Measurements from ENCODE around the gene PIK3R2. TPM values are rescaled to one million over a fixed set of nuclear protein-coding genes. Genes with fewer than 3 reads are reported as not detected.
"Not testable (repeated sequence)": the region's sequence is repeated elsewhere in the genome, so short reads cannot be mapped to it uniquely, and the experiment has no call there.

Gene PIK3R2
- total and polyA plus RNA-seq, 2 experiments from 2014 or later: 1.5 to 29.2 TPM

GRCh38 chr19:18205200-18205892, 52.4 kb downstream of the PIK3R2 start:
- H3K27ac ChIP-seq: peak overlapping the region; percentile 98
- H2AFZ ChIP-seq: peak overlapping the region; percentile 84
- peak overlapping the region; percentile 96 for H3K4me2 ChIP-seq (ENCODE audit: unreplicated experiment)
- H3K9me3 ChIP-seq (ENCODE audit: low read depth): no peaks in the 10 kb centered on the region
- in situ Hi-C loops (cut with MboI): no loop called here
- DNase-seq: peak; percentile 92
- no peaks in the 10 kb centered on the region for H3K27me3 ChIP-seq (replicated peaks; ENCODE audit: insufficient read depth)
- H3K79me2 ChIP-seq (ENCODE audit: insufficient read depth): no peaks in the 10 kb centered on the region
- no peaks in the 10 kb centered on the region for H3K9me2 ChIP-seq (ENCODE audit: insufficient read depth)
- 22 to 30% methylated on average over 26 to 36 of the region's 36 CpGs for WGBS, 2 experiments (ENCODE audit: low coverage in 1 of 2, low lambda C conversion rate in 2 of 2, missing lambda C conversion rate in 2 of 2)
- peaks cover 11% of the 10 kb centered on the region; the same call in 1 of the 2 replicates for H3F3A ChIP-seq (ENCODE audit: insufficient read depth)
- no peaks in the 10 kb centered on the region for H4K20me1 ChIP-seq (ENCODE audit: insufficient read depth)
- peak overlapping the region; percentile 95 for H3K9ac ChIP-seq
- H3K4me3 ChIP-seq: peak overlapping the region; percentile 79
- peaks cover 15% of the 10 kb centered on the region for H3K4me1 ChIP-seq (ENCODE audit: insufficient read depth)
- TF ChIP-seq EZH2 (IDR thresholded peaks at IDR 0.05; ENCODE audit: insufficient read depth, poor library complexity, severe bottlenecking) (no peak), EZH2phosphoT487 (IDR thresholded peaks at IDR 0.05; ENCODE audit: insufficient read depth, low read depth) (no peak)
- H3K36me3 ChIP-seq (ENCODE audit: low read depth): no peaks in the 10 kb centered on the region

- H4K20me1 ChIP-seq (ENCODE audit: insufficient read depth): no peaks in the 10 kb centered on the region
- in situ Hi-C loops (cut with MboI): no loop called here
- no peaks in the 10 kb centered on the region for H3K36me3 ChIP-seq (ENCODE audit: low read depth)
- no peaks in the 10 kb centered on the region for H3K9me2 ChIP-seq (ENCODE audit: insufficient read depth)
- H3F3A ChIP-seq (ENCODE audit: insufficient read depth): peaks cover 11% of the 10 kb centered on the region; the same call in 1 of the 2 replicates
- H3K79me2 ChIP-seq (ENCODE audit: insufficient read depth): no peaks in the 10 kb centered on the region
- TF ChIP-seq EZH2 (IDR thresholded peaks at IDR 0.05; ENCODE audit: insufficient read depth, poor library complexity, severe bottlenecking): no peak
- no peak for TF ChIP-seq EZH2phosphoT487 (IDR thresholded peaks at IDR 0.05; ENCODE audit: insufficient read depth, low read depth)
- no peak overlapping the region for H3K27ac ChIP-seq
- H3K9me3 ChIP-seq (ENCODE audit: low read depth): no peaks in the 10 kb centered on the region
- DNase-seq: no peak
- H2AFZ ChIP-seq: no peak overlapping the region
- H3K4me3 ChIP-seq: no peak overlapping the region
- H3K4me1 ChIP-seq (ENCODE audit: insufficient read depth): peaks cover 17% of the 10 kb centered on the region
- WGBS, 2 experiments (ENCODE audit: low coverage in 1 of 2, low lambda C conversion rate in 2 of 2, missing lambda C conversion rate in 2 of 2): 94 to 97% methylated on average over 12 of the region's 12 CpGs
- no peak overlapping the region; the same call in 1 of the 2 replicates for H3K9ac ChIP-seq
- no peaks in the 10 kb centered on the region for H3K27me3 ChIP-seq (replicated peaks; ENCODE audit: insufficient read depth)
- H3K4me2 ChIP-seq (ENCODE audit: unreplicated experiment): no peak overlapping the region
Observed at GRCh38 chr19:18206018-18206417, 53.1 kb downstream of the PIK3R2 start.

GRCh38 chr19:18208098-18208951, 55.4 kb downstream of the PIK3R2 start:
- Histone ChIP-seq H3K4me2 (ENCODE audit: unreplicated experiment) (peak overlapping the region; percentile 68), H3K9me2 (ENCODE audit: insufficient read depth) (no peaks in the 10 kb centered on the region), H3K27ac (peak overlapping the region; percentile 79), H3K9me3 (ENCODE audit: low read depth) (no peaks in the 10 kb centered on the region), H2AFZ (peak overlapping the region; percentile 2; the same call in 1 of the 2 replicates), H4K20me1 (ENCODE audit: insufficient read depth) (no peaks in the 10 kb centered on the region), H3K36me3 (ENCODE audit: low read depth) (no peaks in the 10 kb centered on the region), H3K27me3 (replicated peaks; ENCODE audit: insufficient read depth) (no peaks in the 10 kb centered on the region), H3K79me2 (ENCODE audit: insufficient read depth) (no peaks in the 10 kb centered on the region), H3K9ac (peak overlapping the region; percentile 47), H3K4me1 (ENCODE audit: insufficient read depth) (peaks cover 17% of the 10 kb centered on the region), H3K4me3 (peak overlapping the region; percentile 45), H3F3A (ENCODE audit: insufficient read depth) (peaks cover 11% of the 10 kb centered on the region; the same call in 1 of the 2 replicates)
- peak; percentile 95 for DNase-seq
- TF ChIP-seq EZH2phosphoT487 (IDR thresholded peaks at IDR 0.05; ENCODE audit: insufficient read depth, low read depth): no peak
- TF ChIP-seq EZH2 (IDR thresholded peaks at IDR 0.05; ENCODE audit: insufficient read depth, poor library complexity, severe bottlenecking): no peak
- in situ Hi-C loops (cut with MboI): no loop called here
- WGBS, 2 experiments (ENCODE audit: low coverage in 1 of 2, low lambda C conversion rate in 2 of 2, missing lambda C conversion rate in 2 of 2): 5 to 9% methylated on average over 31 to 32 of the region's 32 CpGs

- H3K36me3 ChIP-seq (ENCODE audit: low read depth); H4K20me1 ChIP-seq (ENCODE audit: insufficient read depth); H2AFZ ChIP-seq; H3K9ac ChIP-seq; H3K79me2 ChIP-seq (ENCODE audit: insufficient read depth); H3K4me2 ChIP-seq (ENCODE audit: unreplicated experiment); H3K27me3 ChIP-seq (replicated peaks; ENCODE audit: insufficient read depth); H3K9me2 ChIP-seq (ENCODE audit: insufficient read depth); H3K27ac ChIP-seq; DNase-seq; H3K4me3 ChIP-seq; H3K9me3 ChIP-seq (ENCODE audit: low read depth); in situ Hi-C loops (cut with MboI): not testable (repeated sequence)
- WGBS, 2 experiments (ENCODE audit: low coverage in 1 of 2, low lambda C conversion rate in 2 of 2, missing lambda C conversion rate in 2 of 2): 79 to 84% methylated on average over 5 of the region's 5 CpGs
- peaks cover 18% of the 10 kb centered on the region for H3K4me1 ChIP-seq (ENCODE audit: insufficient read depth)
- H3F3A ChIP-seq (ENCODE audit: insufficient read depth): peaks cover 12% of the 10 kb centered on the region
Observed at GRCh38 chr19:18209912-18210311, 56.9 kb downstream of the PIK3R2 start.
